UCSD-AML1 (cell line): Measurements from ENCODE around the gene DND1.
"Not testable (repeated sequence)": the region's sequence is repeated elsewhere in the genome, so short reads cannot be mapped to it uniquely, and the experiment has no call there.

Experiments used
- DNase-seq: peaks from one replicate; lab custom pipeline; 2025; ENCODE audit not compliant: unreplicated experiment; lab: John Stamatoyannopoulos, UW

The DND1 gene

DNA sequence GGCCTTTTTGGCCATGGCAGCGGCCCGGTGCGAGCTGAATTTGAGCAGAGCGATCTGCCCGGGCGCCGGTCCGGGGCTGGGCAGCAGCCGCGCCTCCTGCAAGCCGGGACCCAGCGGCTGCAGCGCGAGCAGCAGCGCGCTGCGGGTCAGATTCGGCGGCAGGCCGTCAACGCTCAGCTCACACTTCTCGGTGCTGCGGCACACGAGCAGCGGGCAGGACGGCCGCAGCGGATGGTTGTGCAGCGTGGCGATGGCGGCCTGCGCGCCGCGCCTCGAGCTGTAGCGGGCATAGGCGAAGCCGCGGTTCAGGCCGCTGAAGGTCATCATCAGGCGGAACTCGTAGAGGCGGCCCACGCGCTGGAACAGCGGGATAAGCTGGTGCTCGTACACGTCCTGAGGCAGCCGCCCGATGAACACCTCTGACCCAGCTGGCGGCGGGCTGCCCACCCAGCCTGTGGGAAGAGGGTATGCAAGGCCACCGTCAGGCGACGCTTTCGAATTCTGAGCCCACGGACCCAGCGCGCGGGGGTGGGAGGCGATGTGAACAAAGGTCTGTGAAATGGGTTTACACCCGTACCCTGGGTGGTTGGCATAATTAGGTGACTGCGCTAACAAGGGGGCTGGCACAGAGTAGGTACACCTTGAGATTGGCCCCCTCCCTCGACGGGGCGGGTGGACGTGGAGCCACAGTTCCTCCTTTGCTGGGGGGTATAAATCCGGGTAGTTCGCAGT is 755 bp downstream of the DND1 start:
- no peak for DNase-seq

DNA sequence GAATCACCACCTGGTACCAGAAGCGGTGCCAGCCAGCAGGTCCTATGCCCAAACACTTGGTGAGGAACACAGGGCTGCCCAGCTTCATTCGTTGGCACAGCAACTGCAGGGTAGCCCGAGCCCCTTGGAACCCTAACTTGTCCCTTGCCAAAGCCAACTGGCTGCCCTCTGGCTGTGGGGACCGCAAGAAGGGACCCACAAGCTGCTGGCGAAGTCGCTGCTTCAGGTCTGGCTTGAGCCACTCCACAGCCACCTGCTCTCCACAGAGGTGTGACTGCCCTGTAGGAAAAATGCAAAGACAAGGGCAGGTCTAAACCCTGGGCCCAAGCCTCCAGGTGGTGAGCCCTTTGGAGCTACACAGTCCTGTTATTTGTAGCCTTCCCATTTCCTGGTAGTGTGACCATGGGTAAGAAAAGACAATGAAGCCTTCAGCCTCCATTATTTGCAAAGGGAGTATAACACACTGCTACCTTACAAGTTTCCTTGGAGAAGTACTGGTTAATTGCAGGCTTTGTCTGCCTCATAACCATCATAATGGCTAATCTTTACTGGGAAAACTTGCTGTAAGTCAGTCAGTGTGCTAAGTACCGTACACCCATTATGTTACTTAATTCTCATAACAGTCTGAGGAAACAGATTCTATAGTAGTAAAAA is 1.8 kb downstream of the DND1 start:
- no peak for DNase-seq

DNA sequence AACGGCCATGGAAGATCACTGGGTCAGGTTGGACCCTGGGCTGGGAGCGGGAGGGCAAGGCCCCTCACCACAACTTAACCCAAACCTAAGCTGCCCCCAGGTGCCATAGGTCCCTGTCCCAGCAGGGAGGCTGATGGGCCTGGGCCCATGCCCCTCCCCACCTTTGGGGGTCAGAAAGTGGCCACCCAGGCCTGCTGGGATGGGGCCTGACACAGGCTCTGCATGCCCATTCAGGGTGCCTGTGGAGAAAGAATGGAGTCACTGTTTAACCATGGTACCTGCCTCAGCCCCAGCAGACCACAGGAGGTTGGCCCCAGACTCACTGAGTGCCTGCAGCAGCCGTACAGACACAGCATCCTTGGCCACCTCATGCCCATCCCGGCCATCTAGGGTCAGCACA is 2.3 kb downstream of the DND1 start:
- not testable (repeated sequence) for DNase-seq

DNA sequence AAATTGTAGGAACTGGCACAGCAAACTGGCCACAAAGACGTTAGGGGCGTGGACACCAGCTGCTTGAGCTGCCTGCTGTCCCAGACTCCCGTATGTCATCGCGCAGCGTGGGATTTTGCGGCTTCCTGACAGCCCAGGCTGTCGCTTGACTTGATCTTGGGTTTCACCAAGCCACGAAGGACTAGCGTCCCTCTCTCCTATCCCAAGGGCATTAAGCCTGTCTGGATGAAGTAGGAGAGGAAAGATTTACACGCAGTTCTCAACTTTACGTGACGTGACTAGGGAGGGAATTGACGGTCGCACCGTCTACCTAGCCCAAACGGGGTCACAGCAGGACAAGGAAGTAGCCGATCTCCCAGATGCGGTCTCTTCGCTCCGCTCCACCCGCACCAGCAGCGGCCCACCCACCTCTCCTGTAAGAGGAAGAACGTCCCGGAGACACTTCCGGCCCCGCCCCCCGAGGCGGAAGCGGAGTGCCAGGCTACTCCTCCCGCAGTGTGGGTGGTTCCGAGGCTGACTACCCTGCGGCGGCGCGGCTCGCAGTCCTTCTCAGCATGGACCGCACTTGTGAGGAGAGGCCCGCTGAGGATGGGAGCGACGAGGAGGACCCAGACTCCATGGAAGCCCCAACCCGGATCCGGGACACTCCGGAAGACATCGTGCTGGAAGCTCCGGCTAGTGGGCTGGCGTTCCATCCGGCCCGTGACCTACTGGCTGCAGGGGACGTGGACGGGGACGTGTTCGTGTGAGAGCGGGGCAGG is 8.8 kb downstream of the DND1 start, which contains the start of gene WDR55:
WDR55 (plus strand) TSS at position 546 of the 761 bp plus-strand sequence; CDS start at position 555, 9 bp downstream.
- DNase-seq: peak; percentile 96

DNA sequence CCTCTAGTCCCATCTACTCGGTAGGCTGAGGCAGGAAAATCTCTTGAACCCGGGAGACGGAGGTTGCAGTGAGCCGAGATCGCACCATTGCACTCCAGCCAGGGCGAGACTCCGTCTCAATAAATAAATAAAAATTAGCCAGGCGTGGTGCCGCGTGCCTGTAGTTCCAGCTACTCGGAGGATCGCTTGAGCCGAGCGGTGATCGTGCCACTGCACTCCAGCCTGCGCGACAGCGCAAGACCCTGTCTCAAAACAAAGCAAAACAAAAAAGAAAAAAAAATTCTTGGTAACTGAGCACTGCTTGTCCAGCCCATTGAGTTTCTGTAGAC is 9.4 kb downstream of the DND1 start:
- DNase-seq: no peak

DNA sequence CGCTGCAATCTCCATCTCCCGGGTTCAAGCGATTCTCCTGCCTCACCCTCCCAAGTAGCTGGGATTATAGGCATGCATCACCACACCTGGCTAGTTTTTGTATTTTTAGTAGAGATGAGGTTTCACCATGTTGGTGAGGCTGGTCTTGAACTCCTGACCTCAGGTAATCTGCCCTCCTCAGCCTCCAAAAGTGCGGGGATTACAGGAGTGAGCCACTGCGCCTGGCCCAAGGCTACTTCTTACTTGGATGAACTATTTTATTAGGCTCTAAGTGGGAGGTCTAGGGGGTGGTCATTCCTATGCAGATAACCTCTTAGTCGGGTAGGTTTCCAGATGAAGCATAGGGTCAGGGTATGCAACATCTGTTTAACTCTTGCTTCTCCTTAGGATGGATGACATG is 13.0 kb downstream of the DND1 start:
- DNase-seq: not testable (repeated sequence)

DNA sequence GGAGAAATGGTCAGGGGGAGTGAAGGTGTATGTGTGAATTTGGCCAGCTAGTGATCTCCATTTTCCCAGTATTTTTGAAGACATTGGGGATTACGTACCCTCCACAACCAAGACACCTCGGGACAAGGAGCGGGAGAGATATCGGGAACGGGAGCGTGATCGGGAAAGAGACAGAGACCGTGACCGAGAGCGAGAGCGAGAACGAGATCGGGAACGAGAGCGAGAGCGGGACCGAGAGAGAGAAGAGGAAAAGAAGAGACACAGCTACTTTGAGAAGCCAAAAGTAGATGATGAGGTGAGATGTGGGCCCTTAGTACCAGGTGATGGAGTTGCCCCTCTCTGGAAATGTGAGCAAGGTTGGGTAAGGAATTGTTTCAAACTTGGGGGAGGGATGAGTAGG is 14.5 kb downstream of the DND1 start:
- no peak for DNase-seq

DNA sequence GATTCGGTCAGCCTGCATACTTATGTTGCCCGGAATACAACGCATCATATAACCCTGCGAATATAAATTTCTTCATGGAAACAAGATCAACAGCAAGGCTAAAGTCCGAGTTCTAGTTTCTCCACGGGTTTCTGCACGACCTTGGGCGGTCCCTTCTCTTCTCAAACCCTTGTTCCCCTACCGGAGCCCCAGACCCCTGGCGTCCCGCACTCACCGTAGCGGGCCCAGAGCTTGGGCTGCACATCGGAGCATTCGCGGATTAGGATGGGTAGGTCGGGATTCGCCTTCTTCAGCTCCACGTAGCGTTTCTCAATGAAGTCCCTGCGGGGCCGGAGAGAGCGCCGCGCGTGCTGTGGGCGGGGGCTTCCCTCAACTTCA is 26.3 kb downstream of the DND1 start:
- no peak for DNase-seq

DNA sequence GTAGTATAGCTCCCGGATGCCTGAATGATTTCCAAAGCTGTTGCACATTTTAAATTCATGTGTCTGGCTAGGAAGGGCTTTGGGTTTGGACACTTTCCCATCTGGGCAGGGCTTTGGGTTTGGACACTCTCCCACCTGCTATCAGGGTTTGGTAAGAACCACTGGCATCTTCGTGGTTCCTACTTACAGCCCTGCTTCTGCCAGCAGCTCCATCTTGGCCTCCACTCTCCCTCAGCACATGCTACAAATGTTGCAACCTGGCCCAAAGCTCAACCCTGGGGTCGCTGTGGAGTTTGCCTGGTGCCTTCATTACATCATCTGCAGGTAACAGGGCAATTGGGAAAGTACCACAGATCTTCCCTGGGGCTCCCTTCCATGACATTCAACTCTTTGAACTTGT is 30.7 kb downstream of the DND1 start:
- DNase-seq: no peak

DNA sequence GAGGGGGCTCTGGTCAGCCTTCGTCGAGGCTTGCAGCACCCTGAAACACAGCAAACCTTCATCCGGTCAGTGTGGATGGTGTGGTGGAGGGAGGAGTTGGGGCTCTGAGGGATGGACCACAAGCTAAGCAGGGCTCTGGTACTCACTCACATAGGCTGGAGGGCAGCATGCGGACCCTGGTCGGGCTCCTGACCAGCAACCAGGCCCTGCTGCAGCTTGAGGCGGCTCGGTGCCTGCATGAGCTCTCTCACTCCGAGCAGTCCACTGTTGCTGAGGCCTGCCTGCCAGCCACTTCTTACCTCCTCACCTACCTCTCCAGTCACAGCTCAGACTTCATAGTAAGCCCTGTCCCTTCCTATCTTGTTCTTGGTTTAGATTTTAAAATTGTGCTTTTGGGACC is 31.7 kb downstream of the DND1 start:
- no peak for DNase-seq

DNA sequence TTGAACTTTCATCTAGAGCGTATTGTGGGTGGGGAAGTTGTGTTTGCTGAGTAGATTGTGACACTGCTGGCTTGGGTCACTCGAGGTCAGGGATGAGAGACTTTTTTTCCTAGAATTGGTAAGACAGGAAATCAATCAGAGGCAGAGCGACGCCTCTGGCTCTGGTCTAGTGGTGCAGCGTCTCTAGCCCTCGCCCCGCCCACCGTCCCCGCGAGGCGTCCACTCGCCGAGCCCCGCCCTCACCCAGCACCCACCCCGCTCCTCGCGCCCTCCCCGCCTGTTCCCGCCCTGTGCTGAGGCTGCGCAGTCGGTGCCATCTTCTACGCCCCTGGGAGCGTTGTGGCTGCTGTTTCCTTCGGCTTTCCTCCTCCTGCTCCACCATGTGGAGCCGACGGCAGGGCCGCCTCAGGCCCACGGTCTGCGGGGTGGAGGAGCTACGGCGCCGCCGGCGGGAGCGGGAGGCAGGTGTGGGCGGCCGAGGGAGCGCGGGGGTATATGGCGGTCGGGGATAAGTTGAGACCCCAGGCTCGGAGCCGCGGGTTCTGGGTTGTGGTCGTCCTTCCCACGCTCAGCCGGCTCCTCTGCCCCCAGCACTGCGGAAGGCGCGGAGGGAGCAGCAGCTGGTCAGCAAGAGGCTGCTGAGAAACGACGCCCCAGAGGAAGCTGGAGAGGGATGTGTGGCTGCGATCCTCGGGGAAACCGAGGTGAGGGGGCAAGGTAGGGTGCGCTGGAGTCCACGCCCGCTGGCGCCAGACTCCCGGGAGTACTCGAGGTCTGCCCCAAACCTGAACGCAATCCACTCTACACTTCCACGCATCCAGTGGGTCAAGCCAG is 34.0 kb downstream of the DND1 start, which contains the start of gene TMCO6:
TMCO6 (plus strand) TSS at position 304 of the 834 bp plus-strand sequence; CDS start at position 381, 77 bp downstream.
- peak; percentile 97 for DNase-seq

DNA sequence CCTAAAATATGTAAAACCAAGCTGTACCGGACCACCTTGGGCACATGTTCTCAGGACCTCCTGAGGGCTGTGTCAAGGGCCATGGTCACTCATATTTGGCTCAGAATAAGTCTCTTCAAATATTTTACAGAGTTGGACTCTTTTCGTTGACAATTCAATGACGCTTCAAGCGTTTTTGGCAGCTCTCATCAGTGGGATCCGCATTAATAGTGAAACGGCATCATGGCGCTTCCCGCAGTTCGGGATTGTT is 34.6 kb downstream of the DND1 start:
- not testable (repeated sequence) for DNase-seq

DNA sequence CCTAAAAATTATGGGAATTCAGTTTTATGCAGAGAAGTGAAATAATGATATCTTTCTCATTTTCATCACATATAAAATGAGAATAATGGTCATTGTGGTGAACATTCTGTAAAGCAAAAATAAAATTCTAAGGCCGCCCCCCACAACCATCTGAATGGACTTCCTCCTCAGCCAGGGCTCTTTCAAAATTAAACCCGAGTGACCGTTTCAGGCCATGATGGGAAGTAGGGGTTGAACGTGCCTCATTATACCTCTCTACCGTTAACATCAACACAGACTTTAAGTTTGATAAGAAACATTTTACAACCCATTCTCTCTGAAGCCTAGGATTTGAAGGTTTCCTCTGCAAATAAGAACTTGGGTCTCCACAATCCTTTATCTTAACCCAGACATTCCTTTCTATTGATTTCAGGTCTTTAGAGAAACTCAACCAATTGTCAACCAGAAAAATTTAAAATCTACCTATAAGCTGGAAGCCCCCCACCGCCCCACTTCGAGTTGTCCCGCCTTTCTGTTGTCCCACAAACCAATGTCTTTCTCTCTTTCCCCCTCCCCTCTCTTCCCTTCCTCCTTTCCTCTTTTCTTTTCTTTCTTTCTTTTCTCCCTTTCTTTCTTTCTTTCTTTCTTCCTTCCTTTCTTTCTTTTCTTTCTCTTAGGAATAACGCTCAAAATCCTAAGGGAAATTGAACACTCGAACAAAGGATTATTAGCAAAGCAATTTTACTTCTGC is 35.8 kb downstream of the DND1 start:
- no peak for DNase-seq

DNA sequence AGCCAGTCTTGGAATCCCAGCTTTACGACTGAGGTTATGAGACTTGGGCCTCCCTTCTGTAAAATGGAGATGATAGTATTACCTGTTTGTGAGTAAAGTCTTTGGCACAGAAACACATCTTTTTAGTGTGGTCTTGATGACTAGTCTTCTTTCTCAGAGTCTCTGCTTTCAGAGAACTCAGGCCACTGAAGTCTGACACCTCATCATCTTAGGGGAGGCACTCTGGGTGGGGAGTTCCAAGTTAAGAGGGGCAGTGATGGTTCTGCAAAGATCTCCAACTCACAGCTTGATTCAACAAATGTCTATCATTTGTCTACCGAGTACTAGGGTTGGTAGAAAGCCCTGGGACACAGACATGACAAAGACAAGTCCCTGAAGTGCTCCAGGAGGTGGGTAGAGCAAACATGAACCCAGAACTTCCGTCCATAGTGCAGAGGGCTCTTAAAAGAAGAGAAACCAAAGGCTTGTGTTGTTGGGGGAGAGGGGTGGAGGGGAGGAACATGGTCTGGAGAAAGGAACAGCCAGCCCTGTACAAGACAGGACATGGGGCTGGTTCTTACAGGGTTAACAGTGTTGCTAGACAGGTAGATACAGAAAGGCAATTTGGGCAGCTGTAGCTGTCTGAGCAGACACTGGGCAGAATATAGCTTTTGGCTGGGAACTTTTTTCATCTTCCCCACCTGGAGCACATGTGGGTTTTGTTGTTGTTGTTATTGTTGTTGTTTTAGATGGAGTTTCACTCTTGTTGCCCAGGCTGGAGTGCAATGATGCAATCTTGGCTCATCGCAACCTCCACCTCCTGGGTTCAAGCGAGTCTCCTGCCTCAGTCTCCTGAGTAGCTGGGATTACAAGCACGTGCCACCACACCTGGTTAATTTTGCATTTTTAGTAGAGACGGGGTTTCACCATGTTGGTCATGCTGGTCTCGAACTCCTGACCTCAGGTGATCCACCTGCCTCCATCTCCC is 37.8 kb downstream of the DND1 start:
- no peak for DNase-seq

DNA sequence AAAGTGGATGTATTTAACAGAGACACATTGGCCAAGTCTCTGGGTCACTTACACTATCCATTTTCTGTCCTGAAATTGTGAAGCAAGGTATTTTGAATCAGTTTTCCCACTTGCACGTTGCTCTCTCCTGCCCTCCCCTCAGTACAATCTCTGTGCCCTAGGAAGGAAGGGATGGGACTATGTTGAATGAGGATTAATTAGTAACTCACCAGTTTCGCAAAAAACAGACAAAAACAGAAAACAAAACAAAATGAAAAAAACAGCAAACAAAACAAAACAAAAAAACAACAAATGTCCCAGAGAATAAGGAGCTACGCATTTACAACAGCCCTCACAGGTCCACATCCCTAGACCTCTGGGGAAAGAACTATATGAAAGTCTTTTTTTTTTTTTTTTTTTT is 39.3 kb downstream of the DND1 start:
- no peak for DNase-seq

DNA sequence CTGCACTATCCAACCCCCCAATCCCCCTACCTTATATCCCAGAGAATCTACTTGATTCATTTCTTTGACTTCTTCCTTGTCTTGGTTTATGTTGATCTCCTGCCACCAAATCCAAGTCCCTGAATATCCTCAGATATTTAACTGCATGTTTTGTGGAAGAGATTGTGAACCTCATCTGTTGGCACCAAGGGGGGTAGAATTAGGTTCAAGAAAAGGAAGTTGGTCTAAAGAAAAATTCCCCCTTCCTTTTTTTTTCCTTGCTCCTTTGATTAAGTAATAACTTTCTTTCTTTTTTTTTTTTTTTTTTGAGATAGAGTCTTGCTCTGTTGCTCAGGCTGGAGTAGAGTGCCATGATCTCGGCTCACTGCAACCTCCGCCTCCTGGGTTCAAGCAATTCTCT is 39.9 kb downstream of the DND1 start:
- DNase-seq: no peak

DNA sequence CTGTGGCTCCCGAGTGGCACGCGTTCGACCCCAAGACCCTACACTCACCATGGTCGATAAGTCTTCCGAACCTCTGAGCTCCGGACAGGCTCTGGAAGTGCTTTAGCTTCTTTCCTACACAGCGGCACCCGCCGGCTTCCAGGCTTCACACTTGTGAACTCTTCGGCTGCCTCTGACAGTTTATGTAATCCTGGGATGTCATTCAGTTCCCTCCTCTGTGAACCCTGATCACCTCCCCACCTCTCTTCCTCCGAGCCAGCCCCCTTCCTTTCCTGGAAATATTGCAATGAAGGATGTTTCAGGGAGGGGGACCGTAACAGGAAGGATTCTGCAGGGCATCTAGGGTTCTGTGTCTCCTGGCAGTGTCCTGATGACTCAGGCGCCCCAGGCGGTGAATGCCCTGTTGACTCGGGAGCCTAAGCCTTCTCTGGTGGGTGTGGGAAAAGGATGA is 40.3 kb downstream of the DND1 start, which contains the start of gene CD14:
CD14 (minus strand) TSS at position 155 of the 451 bp plus-strand sequence; CDS start at position 51, 104 bp downstream.
- peak; percentile 64 for DNase-seq

DNA sequence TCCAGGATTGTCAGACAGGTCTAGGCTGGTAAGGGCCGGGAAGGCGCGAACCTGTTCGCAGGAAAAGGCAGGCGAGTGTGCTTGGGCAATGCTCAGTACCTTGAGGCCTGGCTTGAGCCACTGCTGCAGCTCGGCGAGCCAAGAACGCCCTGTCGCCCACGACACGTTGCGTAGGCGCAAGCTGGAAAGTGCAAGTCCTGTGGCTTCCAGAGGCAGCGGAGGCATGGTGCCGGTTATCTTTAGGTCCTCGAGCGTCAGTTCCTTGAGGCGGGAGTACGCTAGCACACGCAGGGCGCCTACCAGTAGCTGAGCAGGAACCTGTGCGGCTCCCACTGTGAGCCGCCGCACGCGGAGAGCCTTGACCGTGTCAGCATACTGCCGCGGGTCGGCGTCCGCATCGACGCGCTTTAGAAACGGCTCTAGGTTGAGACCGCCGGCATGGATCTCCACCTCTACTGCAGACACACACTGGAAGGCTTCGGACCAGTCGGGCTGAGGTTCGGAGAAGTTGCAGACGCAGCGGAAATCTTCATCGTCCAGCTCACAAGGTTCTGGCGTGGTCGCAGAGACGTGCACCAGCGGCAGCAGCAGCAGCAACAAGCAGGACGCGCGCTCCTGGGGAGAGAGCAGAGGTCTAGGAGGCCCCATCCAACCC is 40.9 kb downstream of the DND1 start:
- DNase-seq: peak; percentile 64

DNA sequence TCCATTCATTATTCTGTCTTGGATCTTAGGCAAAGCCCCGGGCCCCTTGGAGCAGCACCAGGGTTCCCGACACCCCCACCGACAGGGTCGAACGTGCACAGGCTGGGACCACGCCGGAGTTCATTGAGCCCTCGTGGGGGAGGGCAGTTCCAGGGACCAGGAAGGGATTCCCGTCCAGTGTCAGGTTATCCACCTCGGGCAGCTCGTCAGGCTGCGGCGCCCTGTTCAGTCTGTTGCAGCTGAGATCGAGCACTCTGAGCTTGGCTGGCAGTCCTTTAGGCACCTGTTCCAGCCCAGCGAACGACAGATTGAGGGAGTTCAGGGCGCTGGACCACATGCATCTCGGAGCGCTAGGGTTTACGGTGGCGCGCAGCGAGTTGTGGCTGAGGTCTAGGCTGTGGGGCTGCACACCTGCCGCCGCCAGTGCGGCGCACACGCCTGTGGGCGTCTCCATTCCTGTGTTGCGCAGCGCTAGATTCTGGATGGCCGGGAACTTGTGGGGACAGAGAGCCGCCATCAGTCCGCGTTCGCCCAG is 41.5 kb downstream of the DND1 start:
- no peak for DNase-seq
